Breast epithelium (tissue), 4 donors: Measurements from ENCODE around the gene MTERF1. TPM values are rescaled to one million over a fixed set of nuclear protein-coding genes. Genes with fewer than 3 reads are reported as not detected.
"Not testable (repeated sequence)": the region's sequence is repeated elsewhere in the genome, so short reads cannot be mapped to it uniquely, and the experiment has no call there.

Source experiments
- DNase-seq, 2 donors: peaks; one replicate each; pipeline ENCODE4 v3.0.0-alpha.2; 2019; ENCODE audit warnings: low spot score in 2 of 2
- H3K27ac ChIP-seq, 2 donors: fragments of 200-600 bp; sonication (generic) in 1 of 2; one replicate each; pipeline ENCODE4 v1.5.1; 2016 to 2019; ENCODE audit warnings: mild to moderate bottlenecking in 1 of 2
- H3K27me3 ChIP-seq, 2 donors: fragments of 200-600 bp; sonication (generic) in 1 of 2; one replicate each; pipeline versions ENCODE4 v1.5.1 to v1.6.0; 2017 to 2019; ENCODE audit warnings: control low read depth in 1 of 2, mild to moderate bottlenecking in 1 of 2
- H3K36me3 ChIP-seq: fragments of 200-600 bp; one replicate; pipeline ENCODE4 v1.5.1; 2019
- H3K4me1 ChIP-seq, 2 donors: fragments of 200-600 bp; sonication (generic); one replicate each; pipeline ENCODE4 v1.5.1; 2016 to 2019; ENCODE audit warnings: control low read depth in 1 of 2
- H3K4me3 ChIP-seq, 3 donors: fragments of 200-600 bp; sonication (generic); 1 replicate in 2 of 3; 2 replicates in 1 of 3; pipeline ENCODE4 v1.5.1; 2016 to 2019; ENCODE audit warnings: mild to moderate bottlenecking in 3 of 3, moderate library complexity in 2 of 3
- H3K9me3 ChIP-seq, 2 donors: fragments of 200-600 bp; sonication (generic) in 1 of 2; one replicate each; pipeline ENCODE4 v1.5.1; 2016 to 2019; ENCODE audit warnings: control low read depth in 1 of 2
- POLR2A ChIP-seq: fragments of 450-650 bp; IDR thresholded peaks from one replicate; pipeline ENCODE4 v1.6.1; 2016; ENCODE audit warnings: antibody characterized with exemption, mild to moderate bottlenecking, moderate library complexity
- POLR2AphosphoS5 ChIP-seq, 3 donors: sonication (generic); formaldehyde crosslinking; IDR thresholded peaks; one replicate each; pipeline ENCODE4 v1.6.1; 2017; ENCODE audit warnings: antibody characterized with exemption in 3 of 3
- intact Hi-C: fragments of 100-400 bp; cut with DNase I; formaldehyde crosslinking; loops from one replicate; pipeline ENCODE4 v1.15.1; 2023; ENCODE audit warnings: low total_unique reads
- total RNA-seq, 3 donors: library from RNA; depleted of rRNA; stranded (reverse); fragments of >200 nt; gene quantifications; one replicate each; pipeline ENCODE4 v1.1.0, GENCODE V29; 2016
- TF ChIP-seq, protein P1 (sequence below), 3 donors: fragments of 450-650 bp; IDR thresholded peaks; one replicate each; pipeline ENCODE4 v1.5.1; 2016 to 2017; ENCODE audit warnings: antibody characterized with exemption in 3 of 3, mild to moderate bottlenecking in 3 of 3, moderate library complexity in 3 of 3

MTERF1 gene
- total RNA-seq, 3 donors from 2014 or later = 11.5 to 18.6 (median 12.5) TPM

DNA sequence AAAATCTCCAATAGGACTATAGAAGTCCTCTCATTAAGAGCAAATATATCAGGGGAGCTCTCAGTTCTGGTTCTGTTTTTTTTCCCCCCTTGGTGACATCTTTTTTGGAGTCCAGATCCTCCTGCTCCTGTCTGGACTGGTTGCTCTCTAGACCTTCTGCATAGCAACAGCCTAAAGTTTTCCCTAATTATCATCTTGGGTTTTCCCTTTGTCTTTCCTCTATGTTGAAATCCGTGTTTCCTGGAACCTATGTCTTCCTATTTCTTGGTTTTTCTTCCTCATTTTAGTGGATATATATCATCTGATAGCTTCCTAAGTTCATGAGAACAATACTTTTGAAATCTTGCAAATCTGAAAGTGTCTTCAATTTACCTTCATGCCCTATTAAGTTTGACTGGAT, 29.7 kb upstream of the MTERF1 start:
- H3K36me3 ChIP-seq = no peaks in the 10 kb centered on the region
- no peak overlapping the region for H3K27ac ChIP-seq
- no peak overlapping the region for H3K4me3 ChIP-seq
- H3K4me1 ChIP-seq = no peaks in the 10 kb centered on the region
- intact Hi-C loops = no loop called here
- no peaks in the 10 kb centered on the region for H3K9me3 ChIP-seq
- TF ChIP-seq POLR2AphosphoS5 (IDR thresholded peaks at IDR 0.05) (no peak), POLR2A (no peak)
- TF ChIP-seq, protein P1, sequence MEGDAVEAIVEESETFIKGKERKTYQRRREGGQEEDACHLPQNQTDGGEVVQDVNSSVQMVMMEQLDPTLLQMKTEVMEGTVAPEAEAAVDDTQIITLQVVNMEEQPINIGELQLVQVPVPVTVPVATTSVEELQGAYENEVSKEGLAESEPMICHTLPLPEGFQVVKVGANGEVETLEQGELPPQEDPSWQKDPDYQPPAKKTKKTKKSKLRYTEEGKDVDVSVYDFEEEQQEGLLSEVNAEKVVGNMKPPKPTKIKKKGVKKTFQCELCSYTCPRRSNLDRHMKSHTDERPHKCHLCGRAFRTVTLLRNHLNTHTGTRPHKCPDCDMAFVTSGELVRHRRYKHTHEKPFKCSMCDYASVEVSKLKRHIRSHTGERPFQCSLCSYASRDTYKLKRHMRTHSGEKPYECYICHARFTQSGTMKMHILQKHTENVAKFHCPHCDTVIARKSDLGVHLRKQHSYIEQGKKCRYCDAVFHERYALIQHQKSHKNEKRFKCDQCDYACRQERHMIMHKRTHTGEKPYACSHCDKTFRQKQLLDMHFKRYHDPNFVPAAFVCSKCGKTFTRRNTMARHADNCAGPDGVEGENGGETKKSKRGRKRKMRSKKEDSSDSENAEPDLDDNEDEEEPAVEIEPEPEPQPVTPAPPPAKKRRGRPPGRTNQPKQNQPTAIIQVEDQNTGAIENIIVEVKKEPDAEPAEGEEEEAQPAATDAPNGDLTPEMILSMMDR (IDR thresholded peaks at IDR 0.05) = no peak
- H3K27me3 ChIP-seq = no peaks in the 10 kb centered on the region
- no peak for DNase-seq

DNA sequence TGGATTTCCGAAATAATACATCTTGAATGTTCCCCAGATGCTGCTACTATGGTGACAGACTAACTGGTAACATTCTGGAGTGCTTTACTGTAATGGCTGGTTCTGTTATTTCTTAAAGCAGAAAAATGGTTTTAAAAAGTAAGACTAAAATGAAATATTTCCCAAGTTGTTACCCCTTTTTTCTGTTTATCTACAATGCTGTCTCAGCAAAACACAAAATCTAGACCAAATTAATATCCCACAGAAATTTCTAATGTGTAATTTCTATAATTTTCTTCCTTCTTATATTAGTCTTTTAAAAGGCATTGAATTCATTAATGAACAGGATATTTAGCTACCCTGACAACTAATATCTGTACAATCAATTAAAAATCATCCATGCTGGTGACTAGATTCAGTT, 19.1 kb upstream of the MTERF1 start:
- no peak overlapping the region for H3K4me3 ChIP-seq
- H3K36me3 ChIP-seq = no peaks in the 10 kb centered on the region
- no peak overlapping the region for H3K27ac ChIP-seq
- DNase-seq = no peak
- H3K27me3 ChIP-seq = no peaks in the 10 kb centered on the region
- no peaks in the 10 kb centered on the region for H3K4me1 ChIP-seq
- TF ChIP-seq POLR2AphosphoS5 (IDR thresholded peaks at IDR 0.05) (no peak), POLR2A (no peak)
- TF ChIP-seq, protein P1 (IDR thresholded peaks at IDR 0.05) = no peak
- no peaks in the 10 kb centered on the region for H3K9me3 ChIP-seq
- intact Hi-C loops = no loop called here

DNA sequence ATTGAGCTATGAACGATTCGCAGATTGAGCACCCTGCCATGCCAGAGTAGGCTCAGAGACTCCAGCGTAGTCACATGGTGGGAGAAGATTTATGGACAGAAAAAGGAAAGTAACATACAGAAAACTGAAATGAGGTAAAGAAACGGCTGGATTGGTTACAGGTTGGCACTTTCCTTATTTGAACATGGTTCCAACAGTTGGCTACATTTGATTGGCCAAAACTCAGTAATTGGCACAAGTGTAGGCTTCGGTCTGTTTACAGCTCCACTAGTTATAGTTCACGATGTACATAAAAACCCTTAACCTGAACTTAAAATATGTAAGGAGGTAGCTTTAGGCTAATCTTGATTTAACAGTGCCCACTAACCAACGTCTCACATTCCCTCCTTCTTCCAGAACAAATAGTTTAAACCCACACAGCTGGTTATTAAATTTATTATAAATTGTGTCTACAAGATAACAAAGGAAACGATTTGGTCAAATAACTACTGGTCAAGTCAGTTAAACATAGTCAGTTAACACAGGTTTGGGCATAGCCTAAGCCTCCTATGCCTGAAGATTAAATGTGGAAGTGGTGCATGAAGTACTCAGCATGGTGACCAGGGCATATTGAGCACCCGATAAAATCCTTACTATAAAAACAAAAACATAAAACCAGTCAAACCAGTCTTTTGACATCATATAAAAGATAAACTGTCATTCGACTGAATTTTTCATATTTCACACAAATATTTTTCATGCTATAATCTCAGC, 17.9 kb upstream of the MTERF1 start:
- Histone ChIP-seq H3K9me3 (no peaks in the 10 kb centered on the region), H3K27me3 (no peaks in the 10 kb centered on the region), H3K4me1 (no peaks in the 10 kb centered on the region), H3K27ac (no peak overlapping the region), H3K36me3 (no peaks in the 10 kb centered on the region), H3K4me3 (no peak overlapping the region)
- intact Hi-C loops = no loop called here
- DNase-seq = no peak
- TF ChIP-seq, protein P1 (IDR thresholded peaks at IDR 0.05) = no peak
- TF ChIP-seq POLR2AphosphoS5 (IDR thresholded peaks at IDR 0.05) = no peak
- TF ChIP-seq POLR2A = no peak

GRCh38 chr7:91894781-91895480, 14.4 kb upstream of the MTERF1 start:
- H3K4me3 ChIP-seq = no peak overlapping the region
- no peaks in the 10 kb centered on the region for H3K9me3 ChIP-seq
- no peak for DNase-seq
- no peak for TF ChIP-seq POLR2A
- TF ChIP-seq, protein P1 (IDR thresholded peaks at IDR 0.05) = no peak
- no peak for TF ChIP-seq POLR2AphosphoS5 (IDR thresholded peaks at IDR 0.05)
- no peaks in the 10 kb centered on the region for H3K27me3 ChIP-seq
- no peak overlapping the region for H3K27ac ChIP-seq
- H3K4me1 ChIP-seq = no peaks in the 10 kb centered on the region
- no peaks in the 10 kb centered on the region for H3K36me3 ChIP-seq
- intact Hi-C loops = no loop called here

GRCh38 chr7:91893699-91894098, 13.2 kb upstream of the MTERF1 start:
- H3K36me3 ChIP-seq, H3K4me1 ChIP-seq, H3K27ac ChIP-seq, H3K9me3 ChIP-seq, intact Hi-C loops, H3K4me3 ChIP-seq, H3K27me3 ChIP-seq, DNase-seq: not testable (repeated sequence)
